Measurements from ENCODE around the gene RGMB. TPM values are rescaled to one million over a fixed set of nuclear protein-coding genes. Genes with fewer than 3 reads are reported as not detected.

RGMB gene
- total RNA-seq, 1 experiment from 2014 or later = 3.1 TPM

GRCh38 chr5:98770209-98770910, 3.1 kb upstream of the RGMB start:
- no peak overlapping the region for H3K27ac ChIP-seq (ENCODE audit: low read length)
- H3K27me3 ChIP-seq (ENCODE audit: low read length) = no peaks in the 10 kb centered on the region
- H3K4me3 ChIP-seq (ENCODE audit: low read length) = peak overlapping the region; percentile 8; the same call in 1 of the 2 replicates
- H2AFZ ChIP-seq (ENCODE audit: low read length) = no peak overlapping the region
- H3K9me2 ChIP-seq (replicated peaks; ENCODE audit: insufficient read depth, low read length) = no peaks in the 10 kb centered on the region
- H4K20me1 ChIP-seq (ENCODE audit: insufficient read depth, low read depth, low read length) = peaks cover 4% of the 10 kb centered on the region; the same call in 1 of the 2 replicates
- no peaks in the 10 kb centered on the region for H3K9me3 ChIP-seq (ENCODE audit: low read length)
- H3K36me3 ChIP-seq (ENCODE audit: insufficient read depth, low read length) = no peaks in the 10 kb centered on the region
- H3K9ac ChIP-seq (ENCODE audit: low read length) = no peak overlapping the region
- peak overlapping the region; percentile 35 for H3K4me2 ChIP-seq (ENCODE audit: low read depth, low read length, poor library complexity, severe bottlenecking)
- no peaks in the 10 kb centered on the region for H3K79me2 ChIP-seq (ENCODE audit: low read length)
- H3K4me1 ChIP-seq (ENCODE audit: low read length) = peaks cover 27% of the 10 kb centered on the region
- DNase-seq = no peak

GRCh38 chr5:98770911-98771322, 2.5 kb upstream of the RGMB start:
- H3K4me2 ChIP-seq (ENCODE audit: low read depth, low read length, poor library complexity, severe bottlenecking) = peak overlapping the region; percentile 35
- no peak overlapping the region for H2AFZ ChIP-seq (ENCODE audit: low read length)
- no peak overlapping the region for H3K9ac ChIP-seq (ENCODE audit: low read length)
- peak overlapping the region; percentile 8; the same call in 1 of the 2 replicates for H3K4me3 ChIP-seq (ENCODE audit: low read length)
- no peaks in the 10 kb centered on the region for H3K9me3 ChIP-seq (ENCODE audit: low read length)
- peaks cover 10% of the 10 kb centered on the region for H4K20me1 ChIP-seq (ENCODE audit: insufficient read depth, low read depth, low read length)
- no peak for DNase-seq
- no peak overlapping the region for H3K27ac ChIP-seq (ENCODE audit: low read length)
- H3K9me2 ChIP-seq (replicated peaks; ENCODE audit: insufficient read depth, low read length) = no peaks in the 10 kb centered on the region
- no peaks in the 10 kb centered on the region for H3K27me3 ChIP-seq (ENCODE audit: low read length)
- no peaks in the 10 kb centered on the region for H3K36me3 ChIP-seq (ENCODE audit: insufficient read depth, low read length)
- H3K4me1 ChIP-seq (ENCODE audit: low read length) = peaks cover 27% of the 10 kb centered on the region
- H3K79me2 ChIP-seq (ENCODE audit: low read length) = no peaks in the 10 kb centered on the region

- Histone ChIP-seq H3K9me2 (replicated peaks; ENCODE audit: insufficient read depth, low read length) (no peaks in the 10 kb centered on the region), H3K36me3 (ENCODE audit: insufficient read depth, low read length) (no peaks in the 10 kb centered on the region), H2AFZ (ENCODE audit: low read length) (no peak overlapping the region), H3K27me3 (ENCODE audit: low read length) (no peaks in the 10 kb centered on the region), H3K79me2 (ENCODE audit: low read length) (no peaks in the 10 kb centered on the region), H3K4me3 (ENCODE audit: low read length) (peak overlapping the region; percentile 8; the same call in 1 of the 2 replicates), H3K9ac (ENCODE audit: low read length) (no peak overlapping the region), H3K4me2 (ENCODE audit: low read depth, low read length, poor library complexity, severe bottlenecking) (peak overlapping the region; percentile 35), H3K4me1 (ENCODE audit: low read length) (peaks cover 27% of the 10 kb centered on the region), H3K9me3 (ENCODE audit: low read length) (no peaks in the 10 kb centered on the region), H3K27ac (ENCODE audit: low read length) (no peak overlapping the region), H4K20me1 (ENCODE audit: insufficient read depth, low read depth, low read length) (peaks cover 12% of the 10 kb centered on the region)
- peak; percentile 90 for DNase-seq
Observed at GRCh38 chr5:98771382-98772109, 1.9 kb upstream of the RGMB start.

- Histone ChIP-seq H3K4me1 (ENCODE audit: low read length) (peaks cover 27% of the 10 kb centered on the region), H3K36me3 (ENCODE audit: insufficient read depth, low read length) (no peaks in the 10 kb centered on the region), H3K9ac (ENCODE audit: low read length) (no peak overlapping the region), H4K20me1 (ENCODE audit: insufficient read depth, low read depth, low read length) (peaks cover 17% of the 10 kb centered on the region), H3K4me3 (ENCODE audit: low read length) (peak overlapping the region; percentile 70; the same call in 1 of the 2 replicates), H3K9me3 (ENCODE audit: low read length) (no peaks in the 10 kb centered on the region), H3K4me2 (ENCODE audit: low read depth, low read length, poor library complexity, severe bottlenecking) (peak overlapping the region; percentile 86), H3K9me2 (replicated peaks; ENCODE audit: insufficient read depth, low read length) (no peaks in the 10 kb centered on the region), H3K27me3 (ENCODE audit: low read length) (no peaks in the 10 kb centered on the region), H3K27ac (ENCODE audit: low read length) (no peak overlapping the region), H3K79me2 (ENCODE audit: low read length) (no peaks in the 10 kb centered on the region), H2AFZ (ENCODE audit: low read length) (no peak overlapping the region)
- peak; percentile 57 for DNase-seq
Observed at GRCh38 chr5:98772415-98773213, 849 bp upstream of the RGMB start.

- Histone ChIP-seq H3K9me2 (replicated peaks; ENCODE audit: insufficient read depth, low read length) (no peaks in the 10 kb centered on the region), H2AFZ (ENCODE audit: low read length) (no peak overlapping the region), H3K4me1 (ENCODE audit: low read length) (peaks cover 27% of the 10 kb centered on the region), H3K4me3 (ENCODE audit: low read length) (peak overlapping the region; percentile 70; the same call in 1 of the 2 replicates), H3K9me3 (ENCODE audit: low read length) (no peaks in the 10 kb centered on the region), H3K9ac (ENCODE audit: low read length) (no peak overlapping the region), H3K79me2 (ENCODE audit: low read length) (no peaks in the 10 kb centered on the region), H4K20me1 (ENCODE audit: insufficient read depth, low read depth, low read length) (peaks cover 17% of the 10 kb centered on the region), H3K27ac (ENCODE audit: low read length) (no peak overlapping the region), H3K4me2 (ENCODE audit: low read depth, low read length, poor library complexity, severe bottlenecking) (peak overlapping the region; percentile 86), H3K36me3 (ENCODE audit: insufficient read depth, low read length) (no peaks in the 10 kb centered on the region), H3K27me3 (ENCODE audit: low read length) (no peaks in the 10 kb centered on the region)
- DNase-seq = no peak
Observed at GRCh38 chr5:98773214-98773463, 324 bp upstream of the RGMB start.

- H3K27ac ChIP-seq (ENCODE audit: low read length) = no peak overlapping the region
- peak overlapping the region; percentile 86 for H3K4me2 ChIP-seq (ENCODE audit: low read depth, low read length, poor library complexity, severe bottlenecking)
- DNase-seq = peak; percentile 74
- no peaks in the 10 kb centered on the region for H3K79me2 ChIP-seq (ENCODE audit: low read length)
- H3K9me2 ChIP-seq (replicated peaks; ENCODE audit: insufficient read depth, low read length) = no peaks in the 10 kb centered on the region
- peak overlapping the region; percentile 81 for H2AFZ ChIP-seq (ENCODE audit: low read length)
- peak overlapping the region; percentile 68 for H3K9ac ChIP-seq (ENCODE audit: low read length)
- H3K27me3 ChIP-seq (ENCODE audit: low read length) = no peaks in the 10 kb centered on the region
- H3K36me3 ChIP-seq (ENCODE audit: insufficient read depth, low read length) = no peaks in the 10 kb centered on the region
- peaks cover 27% of the 10 kb centered on the region for H3K4me1 ChIP-seq (ENCODE audit: low read length)
- H3K4me3 ChIP-seq (ENCODE audit: low read length) = peak overlapping the region; percentile 70
- H4K20me1 ChIP-seq (ENCODE audit: insufficient read depth, low read depth, low read length) = peaks cover 17% of the 10 kb centered on the region
- no peaks in the 10 kb centered on the region for H3K9me3 ChIP-seq (ENCODE audit: low read length)
Observed at GRCh38 chr5:98774192-98775033, 950 bp downstream of the RGMB start.

GRCh38 chr5:98775246-98776065, 2.0 kb downstream of the RGMB start:
- peak overlapping the region; percentile 70; the same call in 1 of the 2 replicates for H3K4me3 ChIP-seq (ENCODE audit: low read length)
- no peak overlapping the region for H2AFZ ChIP-seq (ENCODE audit: low read length)
- no peak overlapping the region for H3K9ac ChIP-seq (ENCODE audit: low read length)
- no peaks in the 10 kb centered on the region for H3K27me3 ChIP-seq (ENCODE audit: low read length)
- no peak overlapping the region for H3K27ac ChIP-seq (ENCODE audit: low read length)
- H3K79me2 ChIP-seq (ENCODE audit: low read length) = no peaks in the 10 kb centered on the region
- H3K9me3 ChIP-seq (ENCODE audit: low read length) = no peaks in the 10 kb centered on the region
- H3K9me2 ChIP-seq (replicated peaks; ENCODE audit: insufficient read depth, low read length) = no peaks in the 10 kb centered on the region
- peaks cover 17% of the 10 kb centered on the region for H4K20me1 ChIP-seq (ENCODE audit: insufficient read depth, low read depth, low read length)
- H3K36me3 ChIP-seq (ENCODE audit: insufficient read depth, low read length) = no peaks in the 10 kb centered on the region
- H3K4me1 ChIP-seq (ENCODE audit: low read length) = peaks cover 27% of the 10 kb centered on the region
- peak overlapping the region; percentile 86 for H3K4me2 ChIP-seq (ENCODE audit: low read depth, low read length, poor library complexity, severe bottlenecking)
- DNase-seq = no peak

Data from Karpas-422 (cell line).